Stimulated activated CD8-positive, alpha-beta memory T cell treated with anti-CD3 and anti-CD28 coated beads, Interleukin-15, amount 100 ng/mL, for 4 hours (primary cell): ENCODE results near the gene CD69.
"Not testable (repeated sequence)": the region's sequence is repeated elsewhere in the genome, so short reads cannot be mapped to it uniquely, and the experiment has no call there.

ENCODE experiments used
- DNase-seq, 2 donors: peaks; one replicate each; pipeline ENCODE4 v3.0.0-alpha.2; 2020; ENCODE audit warnings: low read depth in 2 of 2

CD69 gene

DNA sequence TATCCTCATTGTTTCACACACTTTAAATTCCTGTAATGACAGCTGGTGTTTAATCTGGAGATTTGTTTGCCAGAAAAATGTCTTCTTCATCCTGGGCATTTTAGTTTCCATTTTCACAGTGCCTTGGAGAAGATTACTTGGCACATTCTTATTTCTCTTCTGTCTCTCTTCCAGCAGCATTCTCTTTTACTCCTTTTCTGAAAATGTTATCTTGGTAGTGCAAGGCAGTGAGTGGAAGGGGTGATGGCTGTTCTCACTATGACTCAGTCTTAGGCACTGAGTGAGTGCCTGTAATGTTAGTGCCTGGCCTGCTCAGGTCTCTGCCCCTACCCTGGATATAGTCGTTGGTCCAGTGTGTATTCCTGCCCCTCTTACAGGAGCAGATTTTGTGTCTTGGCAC lies 40.9 kb downstream of the CD69 start:
- no peak for DNase-seq

DNA sequence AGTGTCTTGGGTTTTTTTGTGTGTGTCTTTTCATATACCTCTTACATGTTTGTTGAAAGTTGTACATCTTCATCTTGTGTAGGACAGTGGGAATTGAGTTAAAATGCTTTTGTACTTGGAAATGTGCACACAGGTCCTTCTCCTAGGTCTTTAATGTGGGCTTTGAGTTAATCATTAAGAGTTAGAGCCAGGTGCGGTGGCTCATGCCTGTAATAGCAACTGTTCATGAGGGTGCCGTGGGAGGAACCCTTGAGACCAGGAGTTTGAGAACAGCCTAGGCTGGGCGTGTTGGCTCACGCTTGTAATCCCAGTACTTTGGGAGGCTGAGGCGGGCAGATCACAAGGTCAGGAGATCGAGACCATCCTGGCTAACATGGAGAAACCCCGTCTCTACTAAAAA lies 41.7 kb downstream of the CD69 start:
- DNase-seq: no peak

DNA sequence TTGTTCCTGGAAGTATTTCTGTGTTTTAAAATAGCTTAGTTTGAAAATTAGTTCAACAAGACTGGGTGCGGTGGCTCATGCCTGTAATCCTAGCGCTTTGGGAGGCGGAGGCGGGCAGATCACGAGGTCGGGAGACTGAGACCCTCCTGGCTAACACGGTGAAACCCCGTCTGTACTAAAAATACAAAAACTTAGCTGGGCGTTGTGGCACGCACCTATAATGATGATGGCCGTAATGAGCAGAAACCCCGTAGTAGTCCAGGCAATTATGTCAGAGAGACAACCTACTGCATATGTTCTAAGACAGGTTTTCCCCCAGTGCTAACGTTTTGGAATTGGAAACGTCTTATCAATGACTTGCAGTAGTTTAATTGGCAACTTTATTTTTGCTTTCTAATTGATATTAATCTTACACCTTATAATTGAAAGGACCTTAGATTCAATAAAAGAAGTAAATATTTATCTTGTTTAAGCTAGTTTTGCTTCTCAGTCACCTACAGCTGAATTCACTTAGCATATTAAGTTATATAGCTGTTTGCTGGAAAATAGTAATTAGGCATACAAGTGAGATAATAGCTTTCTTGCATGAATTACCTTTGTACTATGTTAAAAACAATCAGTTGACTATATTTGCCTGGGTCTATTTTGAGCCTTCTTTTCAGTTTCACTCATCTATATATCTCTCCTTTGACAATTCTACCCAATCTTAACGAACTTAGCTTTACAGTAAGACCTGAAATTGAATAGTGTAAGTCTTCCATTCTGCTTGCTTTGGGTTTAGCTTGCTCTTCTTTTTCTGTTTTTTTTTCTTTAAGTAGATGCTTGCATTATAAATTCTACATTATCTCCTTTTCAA lies 43.4 kb downstream of the CD69 start:
- no peak for DNase-seq

DNA sequence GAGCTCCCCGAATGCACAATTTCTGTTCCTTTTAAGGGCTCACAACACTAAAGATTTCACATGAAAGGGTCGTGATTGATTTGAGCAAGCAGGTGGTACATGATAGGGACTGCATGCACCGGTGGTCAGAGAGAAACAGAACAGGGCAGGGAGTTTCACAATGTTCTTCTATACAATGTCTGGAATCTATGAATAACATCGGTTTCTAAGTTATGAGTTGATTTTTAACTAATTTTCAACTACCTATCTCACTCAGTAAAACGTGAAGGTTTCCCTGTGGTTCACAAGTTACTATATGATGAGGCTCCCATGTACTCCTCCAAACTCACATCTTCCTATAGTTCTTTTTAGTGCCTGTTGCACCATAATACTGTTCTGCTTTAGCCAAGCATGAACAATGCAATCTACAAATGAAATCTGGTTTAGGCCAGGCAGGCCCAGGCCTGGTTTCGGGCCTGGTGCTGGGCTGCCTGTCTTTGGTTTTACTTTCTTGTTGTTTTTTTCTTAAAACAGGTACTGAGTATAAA lies 47.6 kb downstream of the CD69 start:
- not testable (repeated sequence) for DNase-seq

DNA sequence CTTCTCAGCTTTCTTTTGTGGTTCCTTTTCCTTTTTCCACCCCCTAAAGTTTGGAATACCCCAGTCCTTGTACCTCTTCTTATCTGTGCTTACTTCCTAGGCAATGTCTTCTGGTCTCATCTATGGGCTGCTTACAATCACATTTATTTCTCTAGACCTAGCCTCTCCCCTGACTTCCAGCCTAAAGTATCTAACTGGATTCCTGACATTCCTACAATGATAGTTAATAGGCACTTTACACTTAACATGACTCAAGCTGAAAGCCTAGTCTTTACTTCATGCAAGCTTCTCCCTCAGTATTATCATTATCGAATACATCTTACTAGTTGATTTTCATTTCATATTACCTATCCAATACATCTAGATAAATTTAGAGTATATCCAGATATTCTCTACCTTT lies 49.0 kb downstream of the CD69 start:
- no peak for DNase-seq

DNA sequence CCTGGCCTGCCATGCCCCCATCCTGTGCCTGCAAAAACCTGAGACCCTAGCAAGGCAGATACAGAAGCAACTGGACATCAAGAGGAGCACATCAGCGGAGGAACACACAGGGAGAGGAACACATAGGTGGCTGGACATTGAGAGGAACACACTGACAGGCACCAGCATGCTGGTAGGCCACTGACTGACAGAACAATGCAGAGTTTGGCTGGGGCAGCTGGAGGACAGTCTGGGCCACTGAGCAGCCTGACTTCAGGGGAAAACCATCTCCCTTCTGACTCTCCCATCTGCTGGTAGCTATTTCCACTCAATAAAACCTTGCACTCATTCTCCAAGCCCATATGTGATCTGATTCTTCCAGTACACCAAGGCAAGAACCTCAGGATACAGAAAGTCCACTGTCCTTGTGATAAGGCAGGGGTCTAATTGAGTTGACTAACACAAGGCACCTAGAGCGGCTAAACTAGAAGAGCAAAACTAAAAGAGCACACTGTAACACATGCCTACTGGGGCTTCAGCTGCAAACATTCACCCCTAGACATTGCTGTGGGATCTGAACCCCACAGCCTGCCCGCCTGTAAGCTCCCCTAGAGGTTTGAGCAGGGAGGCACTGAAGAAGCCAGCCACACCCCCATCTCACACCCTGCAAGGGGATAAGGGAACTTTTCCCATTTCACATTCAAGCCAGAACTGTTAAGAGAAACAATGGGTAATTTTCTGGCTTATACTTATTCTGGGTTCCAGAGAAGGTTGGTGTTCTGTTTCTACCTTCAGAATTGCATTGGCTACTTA lies 49.9 kb downstream of the CD69 start:
- no peak for DNase-seq

DNA sequence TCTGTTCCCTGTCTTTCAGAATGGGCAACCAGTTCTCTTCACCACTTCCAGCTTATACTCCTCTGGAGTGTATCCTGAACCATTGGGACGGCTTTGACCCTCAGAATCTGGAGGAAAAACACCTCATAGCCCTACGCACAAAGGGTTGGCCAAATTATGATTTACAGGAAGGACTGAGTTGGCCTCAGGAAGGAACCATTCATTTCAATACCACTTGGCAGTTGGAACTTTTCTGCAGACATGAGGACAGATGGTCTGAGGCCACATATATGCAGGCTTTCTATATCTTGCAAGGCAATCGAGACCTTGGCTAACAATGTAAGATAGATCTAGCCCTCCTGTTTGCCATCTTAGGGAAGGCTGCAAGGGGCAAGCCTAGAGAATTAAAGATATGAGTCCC lies 51.8 kb downstream of the CD69 start:
- DNase-seq: no peak

DNA sequence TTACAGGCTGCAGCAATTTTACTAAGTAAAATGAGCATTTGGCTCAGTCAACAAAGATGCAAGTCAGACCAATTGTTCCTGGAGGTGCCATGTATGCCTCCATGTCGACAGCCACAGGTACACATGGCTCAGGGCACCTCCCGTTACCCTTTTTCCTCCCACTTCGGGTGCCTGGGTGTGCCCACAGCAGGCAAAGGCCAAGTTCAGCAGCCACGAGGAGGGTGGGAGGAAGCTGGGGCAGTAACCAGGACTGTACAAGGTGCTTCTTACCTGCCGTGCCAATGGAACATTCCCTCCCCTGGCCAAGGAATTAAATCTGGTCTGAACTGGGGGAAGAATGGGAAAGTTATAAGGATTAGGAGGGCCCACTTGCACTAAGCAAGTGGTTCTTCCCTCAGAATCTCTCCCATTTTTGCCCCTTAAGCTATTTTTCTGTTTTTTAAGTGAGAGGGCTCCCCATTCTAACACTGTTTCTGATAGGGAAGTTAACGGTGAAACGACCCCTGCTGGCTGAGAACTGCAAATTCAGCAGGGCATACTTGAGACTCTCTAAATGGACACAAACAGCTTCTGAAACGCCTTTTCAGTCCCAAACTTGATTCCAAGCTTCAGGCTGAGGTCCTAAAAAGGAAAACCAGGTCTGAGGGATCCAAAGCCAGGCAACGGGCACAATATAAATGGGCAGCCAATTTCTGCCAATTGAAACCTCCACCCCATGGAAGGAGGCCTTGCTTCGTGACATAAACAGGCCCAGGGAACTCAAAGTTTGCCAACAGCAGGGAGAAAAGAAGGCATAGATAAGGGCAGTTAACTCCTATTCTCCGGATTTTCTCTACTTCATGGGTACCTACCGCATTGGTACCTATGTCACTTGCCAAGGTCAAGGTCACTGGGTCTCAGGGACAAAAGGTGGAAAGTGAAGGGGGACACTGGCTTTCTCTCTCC lies 52.6 kb downstream of the CD69 start:
- peak; percentile 29 to 52 for DNase-seq

DNA sequence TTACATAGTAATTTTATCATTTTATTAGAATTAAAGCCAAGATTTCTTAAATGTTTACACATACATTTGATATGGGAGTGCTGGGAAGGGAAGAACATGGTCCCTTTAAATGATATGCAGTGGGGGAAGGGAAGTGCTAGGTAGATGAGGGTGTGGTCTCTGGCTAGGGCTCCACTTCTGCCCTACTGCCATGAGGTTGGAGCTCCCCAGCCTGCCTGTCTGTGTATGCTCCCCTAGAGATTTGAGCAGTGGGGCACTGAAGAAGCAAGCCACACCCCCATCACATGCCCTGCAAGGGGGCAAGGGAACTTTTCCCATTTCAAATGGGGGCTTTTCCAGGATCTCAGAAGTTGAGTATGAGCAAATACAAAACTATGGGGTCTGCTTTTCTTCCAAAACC lies 53.3 kb downstream of the CD69 start:
- no peak for DNase-seq

DNA sequence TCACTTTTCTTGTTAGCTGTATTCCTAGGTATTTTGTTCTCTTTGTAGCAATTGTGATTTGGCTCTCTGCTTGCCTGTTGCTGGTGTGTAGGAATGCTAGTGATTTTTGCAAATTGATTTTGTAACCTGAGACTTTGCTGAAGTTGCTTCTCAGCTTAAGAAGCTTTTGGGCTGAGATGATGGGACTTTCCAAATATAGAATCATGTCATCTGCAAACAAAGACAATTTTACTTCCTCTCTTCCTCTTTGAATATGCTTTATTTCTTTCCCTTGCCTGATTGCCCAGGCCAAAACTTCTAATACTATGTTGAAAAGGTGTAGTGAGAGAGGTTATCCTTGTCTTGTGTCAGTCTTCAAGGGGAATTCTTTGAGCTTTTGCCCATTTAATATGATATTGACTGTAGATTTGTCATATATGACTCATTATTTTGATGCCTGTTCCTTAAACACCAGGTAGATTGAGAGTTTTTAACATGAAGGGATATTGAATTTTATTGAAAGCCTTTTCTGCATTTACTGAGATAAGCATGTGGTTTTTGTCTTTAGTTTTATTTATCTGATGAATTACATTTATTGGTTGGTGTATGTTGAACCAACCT lies 54.5 kb downstream of the CD69 start:
- no peak for DNase-seq

DNA sequence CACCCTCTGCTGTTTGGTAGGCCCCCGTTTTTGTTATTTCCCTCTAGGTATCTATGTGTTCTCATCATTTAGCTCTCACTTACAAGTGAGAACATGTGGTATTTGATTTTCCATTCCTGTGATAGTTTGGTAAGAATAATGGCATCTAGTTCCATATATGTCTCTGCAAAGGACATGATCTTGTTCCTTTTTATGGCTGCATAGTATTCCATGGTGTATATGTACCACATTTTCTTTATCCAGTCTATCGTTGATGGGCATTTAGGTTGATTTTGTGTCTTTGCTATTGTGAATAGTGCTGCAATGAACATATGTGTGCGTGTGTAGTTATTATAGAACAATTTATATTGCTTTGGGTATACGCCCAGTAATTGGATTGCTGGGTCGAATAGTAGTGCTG lies 56.1 kb downstream of the CD69 start:
- DNase-seq: not testable (repeated sequence)
